SU-DHL-6 (cell line): Measurements from ENCODE around the gene CHRD.
A peak's percentile ranks its signal among the peaks of the same experiment; 100 is the strongest.

Experiments
- EZH2phosphoT487 ChIP-seq: fragments of 200-600 bp; sonication (generic), shearing (Covaris generic); conservative IDR thresholded peaks from 2 replicates; pipeline ENCODE4 v1.6.1; 2018; ENCODE audit warnings: mild to moderate bottlenecking, antibody characterized with exemption, low read length, moderate library complexity, mixed read lengths
- TF ChIP-seq, protein P1 (sequence below): fragments of 200-600 bp; sonication (generic); IDR thresholded peaks from one replicate; pipeline ENCODE4 v1.5.1; 2017; ENCODE audit warnings: antibody characterized with exemption, mild to moderate bottlenecking, low read length, moderate library complexity; ENCODE audit not compliant: insufficient read depth, poor library complexity, severe bottlenecking

DNA sequence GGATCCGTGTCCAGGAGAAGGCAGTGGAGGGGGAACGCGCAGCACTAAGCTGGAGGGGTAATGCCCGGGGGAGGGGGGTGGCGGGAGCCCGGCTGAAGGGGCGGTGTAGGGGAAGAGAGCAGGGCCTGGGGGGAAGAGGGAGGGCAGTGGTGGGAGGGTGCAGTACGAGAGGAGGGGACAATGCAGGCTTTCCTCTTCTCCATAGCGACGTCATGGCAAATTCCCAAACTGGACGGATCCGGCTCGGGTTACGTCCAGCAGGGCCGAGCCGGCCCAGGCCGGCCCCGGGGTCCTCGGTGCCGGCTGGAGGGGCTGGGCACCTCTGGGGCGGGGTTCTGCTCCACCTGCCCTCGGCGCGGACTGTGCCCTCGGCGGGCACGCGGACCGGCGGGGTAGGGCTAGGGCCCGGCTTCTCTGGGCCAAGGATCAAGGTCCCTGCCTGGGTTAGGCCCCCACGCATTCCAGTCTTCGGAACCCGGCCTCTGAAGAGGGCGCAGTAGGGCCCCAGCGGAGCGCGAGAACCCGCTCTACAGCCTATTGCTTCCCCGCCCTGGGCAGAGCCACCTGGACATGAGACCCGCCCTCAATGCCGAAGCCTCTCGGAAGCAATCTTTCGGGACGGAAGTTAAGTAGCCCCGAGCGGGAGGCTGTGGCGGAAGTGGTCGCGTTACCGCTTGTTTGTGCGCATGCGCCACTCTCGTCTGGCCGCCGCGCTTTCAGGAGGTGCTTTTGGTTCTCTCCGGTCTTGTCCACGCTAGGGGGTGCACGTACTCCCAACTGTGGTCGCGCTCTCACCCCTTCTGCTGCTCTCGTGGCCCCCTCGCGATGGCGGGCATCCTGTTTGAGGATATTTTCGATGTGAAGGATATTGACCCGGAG is 16.9 kb upstream of the CHRD start:
- TF ChIP-seq, protein P1, sequence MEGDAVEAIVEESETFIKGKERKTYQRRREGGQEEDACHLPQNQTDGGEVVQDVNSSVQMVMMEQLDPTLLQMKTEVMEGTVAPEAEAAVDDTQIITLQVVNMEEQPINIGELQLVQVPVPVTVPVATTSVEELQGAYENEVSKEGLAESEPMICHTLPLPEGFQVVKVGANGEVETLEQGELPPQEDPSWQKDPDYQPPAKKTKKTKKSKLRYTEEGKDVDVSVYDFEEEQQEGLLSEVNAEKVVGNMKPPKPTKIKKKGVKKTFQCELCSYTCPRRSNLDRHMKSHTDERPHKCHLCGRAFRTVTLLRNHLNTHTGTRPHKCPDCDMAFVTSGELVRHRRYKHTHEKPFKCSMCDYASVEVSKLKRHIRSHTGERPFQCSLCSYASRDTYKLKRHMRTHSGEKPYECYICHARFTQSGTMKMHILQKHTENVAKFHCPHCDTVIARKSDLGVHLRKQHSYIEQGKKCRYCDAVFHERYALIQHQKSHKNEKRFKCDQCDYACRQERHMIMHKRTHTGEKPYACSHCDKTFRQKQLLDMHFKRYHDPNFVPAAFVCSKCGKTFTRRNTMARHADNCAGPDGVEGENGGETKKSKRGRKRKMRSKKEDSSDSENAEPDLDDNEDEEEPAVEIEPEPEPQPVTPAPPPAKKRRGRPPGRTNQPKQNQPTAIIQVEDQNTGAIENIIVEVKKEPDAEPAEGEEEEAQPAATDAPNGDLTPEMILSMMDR, result peak; percentile 36
- TF ChIP-seq EZH2phosphoT487, result no peak
